ENCODE measurements around the gene KSR2. TPM values are rescaled to one million over a fixed set of nuclear protein-coding genes. Genes with fewer than 3 reads are reported as not detected.

Gene KSR2
- total RNA-seq, 1 donor from 2014 or later, result 0.69 TPM

DNA sequence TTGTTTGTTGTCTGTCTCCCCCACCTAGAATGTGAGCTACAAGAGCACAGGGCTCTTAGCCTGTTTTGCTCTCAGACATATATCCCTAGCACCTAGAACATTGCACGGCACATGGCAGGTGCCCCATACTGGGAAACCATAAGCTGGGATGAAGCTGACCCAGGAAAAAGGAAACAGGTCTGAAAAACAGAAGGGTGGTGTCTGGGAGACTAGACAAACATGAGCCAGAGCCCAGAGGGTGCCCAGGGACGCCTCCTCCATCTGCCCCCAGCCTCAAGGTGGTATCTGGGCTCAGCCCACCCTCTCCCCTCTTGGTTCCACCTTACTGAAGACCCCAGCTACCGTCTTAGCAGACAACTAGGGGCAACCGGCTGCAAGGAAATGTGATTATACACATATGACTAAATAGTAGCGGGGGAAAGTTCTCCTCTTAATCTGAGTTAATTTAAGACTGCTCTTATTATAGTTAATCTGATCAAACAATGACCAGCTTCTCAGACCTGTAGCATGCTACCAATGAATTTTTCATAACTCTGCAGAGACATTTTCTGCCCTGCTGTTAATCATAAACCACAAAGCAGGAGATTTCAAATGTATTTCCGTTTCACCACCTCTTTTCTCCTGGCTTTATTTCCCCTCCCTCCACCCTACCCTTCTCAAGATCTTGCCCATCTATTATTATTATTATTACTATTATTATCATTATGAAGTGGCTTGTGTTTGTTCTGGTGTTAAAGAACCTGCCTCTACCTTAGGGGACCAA lies 31.9 kb downstream of the KSR2 start:
- Mint-ChIP-seq H3K4me3 (no peak overlapping the region), H3K36me3 (no peaks in the 10 kb centered on the region), H3K27ac (no peak overlapping the region), H3K4me1 (no peaks in the 10 kb centered on the region), H3K9me3 (no peaks in the 10 kb centered on the region), H3K27me3 (ENCODE audit: low read depth) (peaks cover 22% of the 10 kb centered on the region)
- TF ChIP-seq, protein P1, sequence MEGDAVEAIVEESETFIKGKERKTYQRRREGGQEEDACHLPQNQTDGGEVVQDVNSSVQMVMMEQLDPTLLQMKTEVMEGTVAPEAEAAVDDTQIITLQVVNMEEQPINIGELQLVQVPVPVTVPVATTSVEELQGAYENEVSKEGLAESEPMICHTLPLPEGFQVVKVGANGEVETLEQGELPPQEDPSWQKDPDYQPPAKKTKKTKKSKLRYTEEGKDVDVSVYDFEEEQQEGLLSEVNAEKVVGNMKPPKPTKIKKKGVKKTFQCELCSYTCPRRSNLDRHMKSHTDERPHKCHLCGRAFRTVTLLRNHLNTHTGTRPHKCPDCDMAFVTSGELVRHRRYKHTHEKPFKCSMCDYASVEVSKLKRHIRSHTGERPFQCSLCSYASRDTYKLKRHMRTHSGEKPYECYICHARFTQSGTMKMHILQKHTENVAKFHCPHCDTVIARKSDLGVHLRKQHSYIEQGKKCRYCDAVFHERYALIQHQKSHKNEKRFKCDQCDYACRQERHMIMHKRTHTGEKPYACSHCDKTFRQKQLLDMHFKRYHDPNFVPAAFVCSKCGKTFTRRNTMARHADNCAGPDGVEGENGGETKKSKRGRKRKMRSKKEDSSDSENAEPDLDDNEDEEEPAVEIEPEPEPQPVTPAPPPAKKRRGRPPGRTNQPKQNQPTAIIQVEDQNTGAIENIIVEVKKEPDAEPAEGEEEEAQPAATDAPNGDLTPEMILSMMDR (IDR thresholded peaks at IDR 0.05; ENCODE audit: unreplicated experiment), result no peak
- DNase-seq (ENCODE audit: low spot score in 2 of 2, unreplicated experiment in 2 of 2), result no peak

DNA sequence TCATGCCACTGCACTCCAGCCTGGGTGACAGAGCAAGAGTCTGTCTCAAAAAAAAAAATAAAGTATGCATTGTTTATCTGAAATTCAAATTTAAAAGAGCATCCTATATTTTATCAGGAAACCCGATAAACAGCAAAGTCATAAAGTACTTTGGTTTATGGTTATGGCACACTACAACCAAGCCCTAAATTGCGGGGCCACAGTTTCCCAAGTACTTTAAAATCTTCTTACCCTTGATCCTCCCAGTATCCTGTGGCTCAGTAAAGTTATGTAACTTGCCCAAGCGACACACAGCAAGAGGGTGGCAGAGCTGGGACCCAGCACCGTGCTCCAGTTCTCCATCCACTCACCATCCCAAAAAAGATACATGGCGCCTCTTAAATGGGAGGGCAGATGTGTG lies 35.2 kb downstream of the KSR2 start:
- DNase-seq (ENCODE audit: low spot score in 2 of 2, unreplicated experiment in 2 of 2), result no peak
- H3K27me3 Mint-ChIP-seq (ENCODE audit: low read depth), result peaks cover 15% of the 10 kb centered on the region
- TF ChIP-seq, protein P1 (IDR thresholded peaks at IDR 0.05; ENCODE audit: unreplicated experiment), result no peak
- no peaks in the 10 kb centered on the region for H3K4me1 Mint-ChIP-seq
- H3K4me3 Mint-ChIP-seq, result no peak overlapping the region
- no peaks in the 10 kb centered on the region for H3K36me3 Mint-ChIP-seq
- no peak overlapping the region for H3K27ac Mint-ChIP-seq
- peaks cover 4% of the 10 kb centered on the region for H3K9me3 Mint-ChIP-seq

DNA sequence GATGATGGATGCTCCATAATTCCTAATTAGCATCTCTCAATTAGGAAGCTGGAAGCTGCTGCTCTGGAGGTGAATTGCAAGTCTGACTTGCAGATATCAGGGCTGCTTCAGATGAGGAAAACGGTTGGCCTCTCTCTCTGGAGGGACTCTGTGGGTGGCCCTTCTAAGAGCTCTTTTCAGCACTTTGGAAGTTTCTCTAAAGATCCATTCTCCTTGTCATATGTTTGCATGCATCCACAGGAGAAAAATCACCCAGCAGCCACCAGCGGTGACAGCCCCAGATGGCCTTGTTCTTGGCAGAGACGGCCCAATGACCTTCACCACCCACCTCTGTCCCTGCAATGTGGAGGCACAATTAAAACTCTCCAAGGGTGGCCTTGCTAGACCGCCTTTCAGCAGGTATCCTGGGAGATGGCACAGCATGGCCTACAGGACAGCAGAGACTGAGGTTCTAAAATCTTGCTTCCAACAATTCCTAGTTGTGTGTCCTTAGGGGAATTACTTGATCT lies 42.3 kb downstream of the KSR2 start:
- no peak for DNase-seq (ENCODE audit: low spot score in 2 of 2, unreplicated experiment in 2 of 2)
- peaks cover 13% of the 10 kb centered on the region for H3K27me3 Mint-ChIP-seq (ENCODE audit: low read depth)
- H3K36me3 Mint-ChIP-seq, result no peaks in the 10 kb centered on the region
- H3K27ac Mint-ChIP-seq, result no peak overlapping the region
- H3K4me1 Mint-ChIP-seq, result no peaks in the 10 kb centered on the region
- H3K4me3 Mint-ChIP-seq, result no peak overlapping the region
- H3K9me3 Mint-ChIP-seq, result peaks cover 3% of the 10 kb centered on the region
- TF ChIP-seq, protein P1 (IDR thresholded peaks at IDR 0.05; ENCODE audit: unreplicated experiment), result no peak

DNA sequence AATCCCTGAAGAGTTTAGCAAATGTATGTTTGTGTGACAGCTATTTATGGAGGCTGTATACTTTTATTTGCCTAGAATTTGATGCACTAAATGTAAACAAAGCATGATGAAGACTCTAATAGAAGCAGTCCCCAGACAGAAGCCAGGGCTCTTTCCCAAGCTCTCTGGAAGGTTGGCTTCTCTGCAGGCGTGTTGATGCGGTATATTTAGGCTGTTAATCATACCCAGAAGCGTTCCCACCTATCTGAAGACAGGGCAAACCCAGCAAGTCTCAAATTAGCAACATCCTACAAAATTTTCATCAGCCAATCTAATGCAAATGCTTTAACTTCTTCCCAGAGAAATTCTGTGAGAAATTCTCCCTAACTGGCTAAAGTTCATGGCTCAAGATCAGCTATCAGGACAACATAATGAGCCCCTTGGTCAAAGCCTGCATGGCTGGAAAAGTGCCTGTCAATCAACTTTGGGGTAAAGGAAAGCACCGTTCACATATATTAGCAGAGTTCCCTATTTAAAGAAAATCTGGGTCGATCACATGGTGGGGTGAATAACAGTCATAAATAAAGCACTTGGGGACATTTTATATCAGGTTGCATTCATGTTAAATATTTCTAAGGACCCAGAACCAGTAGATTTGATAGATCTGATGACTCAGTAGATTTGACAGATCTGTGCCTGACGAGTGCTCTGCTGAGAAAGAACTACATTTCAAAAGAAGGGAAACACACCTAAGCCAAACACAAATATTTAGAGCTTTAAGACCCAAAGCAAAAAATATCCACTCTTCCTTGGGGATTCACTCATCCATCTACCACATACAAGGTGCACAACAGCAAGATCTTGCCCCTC lies 46.6 kb downstream of the KSR2 start:
- no peak for DNase-seq (ENCODE audit: low spot score in 2 of 2, unreplicated experiment in 2 of 2)
- Mint-ChIP-seq H3K27me3 (ENCODE audit: low read depth) (peaks cover 25% of the 10 kb centered on the region), H3K36me3 (no peaks in the 10 kb centered on the region), H3K4me1 (no peaks in the 10 kb centered on the region), H3K4me3 (no peak overlapping the region), H3K9me3 (no peaks in the 10 kb centered on the region), H3K27ac (no peak overlapping the region)
- TF ChIP-seq, protein P1 (IDR thresholded peaks at IDR 0.05; ENCODE audit: unreplicated experiment), result no peak

DNA sequence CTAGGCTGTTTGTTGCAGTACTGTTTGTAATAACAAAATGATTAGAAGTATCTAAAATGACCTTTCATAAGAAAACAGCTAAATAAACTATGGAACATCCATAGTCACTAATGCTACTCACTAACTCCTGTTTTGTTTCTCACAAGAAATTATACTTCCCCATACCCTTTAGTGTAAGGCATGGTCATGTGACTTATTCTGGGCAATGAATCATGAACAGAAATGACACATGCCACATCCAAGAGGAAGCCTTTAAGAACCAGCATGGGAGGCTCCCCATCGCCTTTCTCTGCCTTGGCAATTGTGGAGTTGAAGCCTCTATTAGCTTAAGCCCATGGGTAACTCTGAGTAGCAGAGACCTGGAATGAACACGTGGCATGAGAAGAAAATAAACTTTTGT lies 49.3 kb downstream of the KSR2 start:
- H3K4me3 Mint-ChIP-seq, result no peak overlapping the region
- no peak overlapping the region for H3K27ac Mint-ChIP-seq
- peaks cover 40% of the 10 kb centered on the region for H3K27me3 Mint-ChIP-seq (ENCODE audit: low read depth)
- no peaks in the 10 kb centered on the region for H3K36me3 Mint-ChIP-seq
- no peaks in the 10 kb centered on the region for H3K4me1 Mint-ChIP-seq
- DNase-seq (ENCODE audit: low spot score in 2 of 2, unreplicated experiment in 2 of 2), result no peak
- H3K9me3 Mint-ChIP-seq, result no peaks in the 10 kb centered on the region
- TF ChIP-seq, protein P1 (IDR thresholded peaks at IDR 0.05; ENCODE audit: unreplicated experiment), result no peak
